H1 (cell line): ENCODE results near the gene RHOC. TPM values are rescaled to one million over a fixed set of nuclear protein-coding genes. Genes with fewer than 3 reads are reported as not detected.

Experiments
- CTCF ChIA-PET: fragments of 300-600 bp; sonication (Branson Sonifier 250); formaldehyde crosslinking; loops from one replicate; lab custom pipeline; 2021; ENCODE audit not compliant: partially characterized antibody; lab: Charles Lee
- POLR2A ChIA-PET: fragments of 300-600 bp; sonication (Branson Sonifier 250); formaldehyde crosslinking; loops from one replicate; lab custom pipeline; 2021; ENCODE audit warnings: inconsistent platforms; ENCODE audit not compliant: partially characterized antibody; lab: Charles Lee
- DNase-seq, 2 experiments: peaks; one replicate each; pipeline versions ENCODE4 v3.0.0 to v3.0.0-alpha.2; 2010 to 2022; ENCODE audit warnings: low spot score in 2 of 2, low read depth in 1 of 2, mixed read lengths in 1 of 2
- FAIRE-seq: peaks from 2 replicates; lab custom pipeline; 2011; peaks lifted over from hg19 to GRCh38; lab: Jason Lieb, UNC
- H2AFZ ChIP-seq: 2 replicates; pipeline ENCODE4 v1.8.1; 2012; ENCODE audit warnings: low read length, inconsistent platforms
- H2AK5ac ChIP-seq: 2 replicates; pipeline ENCODE4 v1.6.1; 2013; ENCODE audit warnings: low read depth, low read length
- H2BK120ac ChIP-seq: replicated peaks from 2 replicates; pipeline ENCODE3; 2013; ENCODE audit warnings: low read depth, low read length, inconsistent platforms
- H2BK12ac ChIP-seq: 2 replicates; pipeline ENCODE4 v1.6.1; 2013; ENCODE audit warnings: low read depth, low read length
- H2BK15ac ChIP-seq: 2 replicates; pipeline ENCODE4 v1.6.1; 2013; ENCODE audit warnings: low read length
- H2BK20ac ChIP-seq: 2 replicates; pipeline ENCODE4 v1.6.1; 2013; ENCODE audit warnings: low read length
- H2BK5ac ChIP-seq: 2 replicates; pipeline ENCODE4 v1.6.1; 2013; ENCODE audit warnings: low read depth, low read length
- H3K14ac ChIP-seq: 2 replicates; pipeline ENCODE4 v1.6.1; 2013; ENCODE audit warnings: inconsistent platforms; ENCODE audit not compliant: insufficient read length
- H3K18ac ChIP-seq: 2 replicates; pipeline ENCODE4 v1.6.1; 2013; ENCODE audit warnings: low read length; ENCODE audit errors: extremely low read depth
- H3K23ac ChIP-seq: 2 replicates; pipeline ENCODE4 v1.6.1; 2013; ENCODE audit warnings: inconsistent platforms; ENCODE audit not compliant: insufficient read length
- H3K23me2 ChIP-seq: 2 replicates; pipeline ENCODE4 v1.6.1; 2013; ENCODE audit warnings: low read depth, low read length
- H3K27ac ChIP-seq: 2 replicates; pipeline ENCODE4 v1.6.1; 2011; ENCODE audit warnings: low read depth, low read length, inconsistent platforms
- H3K27me3 ChIP-seq, 4 experiments: replicated peaks in 1 of 4; 1 replicate in 1 of 4; 2 replicates in 3 of 4; pipeline versions ENCODE4 v1.6.1 to v1.8.1; 2011 to 2013; ENCODE audit warnings: low read length in 3 of 4, mild to moderate bottlenecking in 3 of 4, inconsistent platforms in 2 of 4, mixed read lengths in 2 of 4, moderate library complexity in 1 of 4; ENCODE audit not compliant: control insufficient read depth in 3 of 4, insufficient read depth in 3 of 4; ENCODE audit errors: extremely low read depth in 1 of 4
- H3K36me3 ChIP-seq, 4 experiments: 2 replicates each; pipeline versions ENCODE4 v1.6.1 to v1.8.1; 2011 to 2013; ENCODE audit warnings: mild to moderate bottlenecking in 4 of 4, low read length in 3 of 4, moderate library complexity in 2 of 4, control low read depth in 1 of 4, inconsistent platforms in 1 of 4; ENCODE audit not compliant: insufficient read depth in 4 of 4, control insufficient read depth in 2 of 4
- H3K4ac ChIP-seq: replicated peaks from 2 replicates; pipeline ENCODE3; 2013; ENCODE audit warnings: low read length, low read depth, mixed read lengths, inconsistent platforms; ENCODE audit not compliant: insufficient read length
- H3K4me1 ChIP-seq, 4 experiments: replicated peaks in 1 of 4; 1 replicate in 1 of 4; 2 replicates in 3 of 4; pipeline versions ENCODE4 v1.6.1 to v1.8.1; 2011 to 2013; ENCODE audit warnings: low read length in 3 of 4, inconsistent platforms in 2 of 4, mixed read lengths in 1 of 4; ENCODE audit not compliant: insufficient read depth in 4 of 4, control insufficient read depth in 3 of 4
- H3K4me2 ChIP-seq, 2 experiments: 2 replicates each; pipeline versions ENCODE4 v1.6.1 to v1.8.1; 2011 to 2013; ENCODE audit warnings: low read depth in 2 of 2, low read length in 2 of 2, control low read depth in 1 of 2, inconsistent platforms in 1 of 2, mild to moderate bottlenecking in 1 of 2; ENCODE audit not compliant: insufficient read depth in 1 of 2
- H3K4me3 ChIP-seq, 4 experiments: fragments of 200-600, 300-600 bp in 1 of 4; sonication (generic), shearing (Covaris generic), sonication (Bioruptor Twin) in 1 of 4; 2 replicates each; pipeline versions ENCODE4 v1.5.1 to v1.8.1; 2011 to 2016; ENCODE audit warnings: low read length in 4 of 4, low read depth in 3 of 4, control low read depth in 2 of 4, inconsistent platforms in 2 of 4, mild to moderate bottlenecking in 2 of 4, mixed read lengths in 1 of 4, moderate library complexity in 1 of 4; ENCODE audit not compliant: insufficient read depth in 2 of 4; ENCODE audit errors: extremely low read depth in 1 of 4
- H3K56ac ChIP-seq: replicated peaks from 2 replicates; pipeline ENCODE3; 2013; ENCODE audit warnings: low read depth, mild to moderate bottlenecking, mixed read lengths, low read length, inconsistent platforms; ENCODE audit not compliant: insufficient read length
- H3K79me1 ChIP-seq: 2 replicates; pipeline ENCODE4 v1.6.1; 2013; ENCODE audit warnings: low read depth, low read length, control low read depth
- H3K79me2 ChIP-seq, 2 experiments: 2 replicates each; pipeline versions ENCODE4 v1.6.1 to v1.8.1; 2012 to 2013; ENCODE audit warnings: low read length in 2 of 2, mild to moderate bottlenecking in 2 of 2, inconsistent platforms in 1 of 2; ENCODE audit not compliant: insufficient read depth in 2 of 2, control insufficient read depth in 1 of 2
- H3K9ac ChIP-seq, 4 experiments: replicated peaks in 1 of 4; 1 replicate in 1 of 4; 2 replicates in 3 of 4; pipeline versions ENCODE4 v1.6.1 to v1.8.1; 2011 to 2013; ENCODE audit warnings: low read depth in 3 of 4, low read length in 3 of 4, control low read depth in 2 of 4, mild to moderate bottlenecking in 2 of 4, moderate library complexity in 2 of 4, inconsistent platforms in 1 of 4; ENCODE audit errors: extremely low read depth in 1 of 4
- H3K9me3 ChIP-seq, 2 experiments: 2 replicates each; pipeline versions ENCODE4 v1.6.1 to v1.8.1; 2012 to 2013; ENCODE audit warnings: mild to moderate bottlenecking in 2 of 2, moderate library complexity in 2 of 2, control low read depth in 1 of 2, inconsistent platforms in 1 of 2, low read depth in 1 of 2, low read length in 1 of 2, mixed read lengths in 1 of 2; ENCODE audit not compliant: insufficient read depth in 2 of 2
- H4K20me1 ChIP-seq, 2 experiments: replicated peaks in 1 of 2; 2 replicates each; pipeline versions ENCODE3 to v1.8.1; 2011 to 2013; ENCODE audit warnings: inconsistent platforms in 2 of 2, low read length in 2 of 2, mild to moderate bottlenecking in 1 of 2; ENCODE audit not compliant: insufficient read depth in 2 of 2, control insufficient read depth in 1 of 2
- H4K5ac ChIP-seq: 2 replicates; pipeline ENCODE4 v1.6.1; 2013; ENCODE audit warnings: low read length, low read depth, mixed read lengths, inconsistent platforms; ENCODE audit not compliant: insufficient read length
- H4K8ac ChIP-seq: 2 replicates; pipeline ENCODE4 v1.8.0; 2013; ENCODE audit warnings: mild to moderate bottlenecking, moderate library complexity, low read length, inconsistent platforms; ENCODE audit not compliant: insufficient read depth; ENCODE audit errors: extremely low read depth
- H4K91ac ChIP-seq: replicated peaks from 2 replicates; pipeline ENCODE3; 2013; ENCODE audit warnings: low read length, mixed read lengths, inconsistent platforms; ENCODE audit not compliant: insufficient read length
- SP2 ChIP-seq: IDR thresholded peaks from 2 replicates; pipeline ENCODE4 v1.6.1; 2012; ENCODE audit warnings: mild to moderate bottlenecking, low read length, inconsistent platforms
- WGBS, 2 experiments: shearing (Covaris generic) in 1 of 2; methylation state at CpG; one replicate each; pipeline versions ENCODE4 v1.1.6 to v1.1.7; 2013 to 2015; ENCODE audit warnings: low lambda C conversion rate in 2 of 2, mixed read lengths in 2 of 2, inconsistent platforms in 1 of 2, low coverage in 1 of 2, missing lambda C conversion rate in 1 of 2; ENCODE audit not compliant: insufficient replicate concordance in 2 of 2, insufficient coverage in 1 of 2, insufficient read length in 1 of 2; ENCODE audit errors: extremely low coverage in 1 of 2, missing lambda C conversion rate in 1 of 2; 5-methylcytosine and 5-hydroxymethylcytosine counted together
- polyA plus RNA-seq, 7 experiments: library from polyadenylated mRNA; depleted of rRNA in 3 of 7; stranded (reverse) in 5 of 7; unstranded in 2 of 7; fragments of >200 nt in 5 of 7; fragments of 200-250 nt in 2 of 7; gene quantifications; 1 replicate in 5 of 7; 2 replicates in 1 of 7; 4 replicates in 1 of 7; pipeline versions ENCODE4 v1.2.1 to v1.2.3, GENCODE V29; 2011 to 2013; ENCODE audit warnings: missing spikeins in 2 of 7, mixed read lengths in 2 of 7
- total RNA-seq: library from RNA; stranded (reverse); fragmentation: NEBNext Ultra II Directional; extraction: Animal tissue kit (Norgen Biotek cat#: 25700); gene quantifications from 2 replicates; pipeline ENCODE4 v1.2.1, GENCODE V29; 2021

RHOC gene
- total and polyA plus RNA-seq, 2 of the 8 experiments (the other 6 are each of a cell fraction or from before 2014, with no cell fraction given): 53.6 to 97.5 TPM

DNA sequence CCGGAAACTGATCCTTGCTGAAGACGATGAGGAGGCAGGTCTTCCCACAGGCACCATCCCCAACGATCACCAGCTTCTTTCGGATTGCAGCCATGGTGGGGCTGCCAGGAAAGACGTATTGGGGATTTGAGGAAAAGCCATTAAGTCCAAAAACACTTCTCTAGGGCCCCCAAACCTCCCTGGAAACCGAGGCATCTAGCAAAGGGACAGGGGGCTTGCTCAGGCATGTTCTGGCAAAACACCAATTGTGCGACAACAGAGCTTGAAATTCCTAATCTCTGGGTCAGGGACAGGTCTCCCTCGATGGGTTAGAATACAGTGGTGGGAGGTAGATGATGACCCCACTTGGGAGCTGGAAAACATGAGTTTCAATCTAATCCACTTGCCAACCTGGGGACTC lies 3.2 kb downstream of the RHOC start:
- Histone ChIP-seq H3K36me3 (peaks cover 4 to 14% (median 8%) of the 10 kb centered on the region in 4 experiments; a peak in 5 of 8 replicates), H4K5ac (no peak overlapping the region), H2AFZ (no peak overlapping the region), H2BK15ac (no peak overlapping the region), H2BK20ac (no peak overlapping the region), H3K79me2 (no peaks in the 10 kb centered on the region), H3K4me1 (peaks cover 14 to 55% (median 32%) of the 10 kb centered on the region in 4 experiments), H4K20me1 (peaks cover 10 to 24% of the 10 kb centered on the region in 2 experiments), H3K18ac (no peak overlapping the region), H3K27ac (no peak overlapping the region), H3K56ac (no peak overlapping the region), H2BK5ac (no peak overlapping the region; the same call in 1 of the 2 replicates), H3K23me2 (peaks cover 11% of the 10 kb centered on the region; the same call in 1 of the 2 replicates), H3K4me3 (no peak overlapping the region), H3K9me3 (no peaks in the 10 kb centered on the region), H3K14ac (no peak overlapping the region), H3K4ac (no peak overlapping the region), H3K79me1 (no peaks in the 10 kb centered on the region), H2BK12ac (no peak overlapping the region), H4K8ac (no peak overlapping the region), H3K4me2 (peak overlapping the region in 1 of 2 experiments; percentile 41; a peak in 1 of 4 replicates), H3K27me3 (peaks cover 0 to 10% (median 5%) of the 10 kb centered on the region in 4 experiments; a peak in 2 of 7 replicates), H3K23ac (no peak overlapping the region), H4K91ac (no peak overlapping the region), H2BK120ac (no peak overlapping the region), H3K9ac (no peak overlapping the region), H2AK5ac (no peak overlapping the region)
- 91% methylated on average over 8 of the region's 8 CpGs; no CpG with 5 or more reads in 1 of the 2 experiments for WGBS, 2 experiments
- FAIRE-seq: no peak
- DNase-seq: no peak
- CTCF ChIA-PET: interaction anchor here (0.7 to 9.8 kb wide), 8 partner anchors 11 to 345 kb away, joined by 3 to 63 read pairs (median 6); partner anchors contain the start of genes MOV10 and PPM1J
- POLR2A ChIA-PET: interaction anchor here (1.0 to 4.1 kb wide), 14 partner anchors 9 to 313 kb away, joined by 3 to 71 read pairs (median 4); partner anchors contain the start of genes MOV10, PPM1J, ST7L and WNT2B
- TF ChIP-seq SP2: no peak
